Colonic mucosa (tissue), 4 donors: ENCODE measurements around the gene ZNRD2. TPM values are rescaled to one million over a fixed set of nuclear protein-coding genes. Genes with fewer than 3 reads are reported as not detected.
A peak's percentile ranks its signal among the peaks of the same experiment; 100 is the strongest.

Experiments used
- DNase-seq: peaks from one replicate; pipeline ENCODE4 v3.0.0-alpha.2; 2020
- H3K27ac ChIP-seq: fragments of 200-600 bp; one replicate; pipeline ENCODE4 v1.8.0; 2021
- H3K27me3 ChIP-seq: fragments of 200-600 bp; one replicate; pipeline ENCODE4 v1.8.0; 2021
- H3K36me3 ChIP-seq: fragments of 200-600 bp; one replicate; pipeline ENCODE4 v1.8.0; 2021
- H3K4me1 ChIP-seq: fragments of 200-600 bp; one replicate; pipeline ENCODE4 v1.8.0; 2021; ENCODE audit warnings: mild to moderate bottlenecking
- H3K4me3 ChIP-seq: fragments of 200-600 bp; one replicate; pipeline ENCODE4 v1.8.0; 2021
- H3K9ac ChIP-seq, 2 donors: one replicate each; pipeline ENCODE4 v1.7.0; 2013; ENCODE audit warnings: control low read depth in 2 of 2, low read depth in 2 of 2, low read length in 2 of 2
- H3K9me3 ChIP-seq: fragments of 200-600 bp; one replicate; pipeline ENCODE4 v1.8.0; 2021
- CTCF ChIP-seq: fragments of 200-600 bp; IDR thresholded peaks from one replicate; pipeline ENCODE4 v1.8.0; 2022; ENCODE audit warnings: antibody characterized with exemption, mild to moderate bottlenecking
- intact Hi-C: fragments of 100-400 bp; cut with DNase I; formaldehyde crosslinking; loops from one replicate; pipeline ENCODE4 v1.14.1; 2022
- total RNA-seq, 2 donors: library from RNA; stranded (reverse); fragmentation: NEBNext Ultra II Directional in 1 of 2; extraction: Animal tissue kit (Norgen Biotek cat#: 25700) in 1 of 2; gene quantifications; one replicate each; pipeline ENCODE4 v1.2.1, GENCODE V29; 2021
- donor health status: healthy.
- donor health status: DM: no; HTN: no; CAD: no.
- donor health status: DM: no; HTN: no; CAD: no.

Gene ZNRD2
- total RNA-seq, 2 donors from 2014 or later: 16.6 to 30.8 TPM

DNA sequence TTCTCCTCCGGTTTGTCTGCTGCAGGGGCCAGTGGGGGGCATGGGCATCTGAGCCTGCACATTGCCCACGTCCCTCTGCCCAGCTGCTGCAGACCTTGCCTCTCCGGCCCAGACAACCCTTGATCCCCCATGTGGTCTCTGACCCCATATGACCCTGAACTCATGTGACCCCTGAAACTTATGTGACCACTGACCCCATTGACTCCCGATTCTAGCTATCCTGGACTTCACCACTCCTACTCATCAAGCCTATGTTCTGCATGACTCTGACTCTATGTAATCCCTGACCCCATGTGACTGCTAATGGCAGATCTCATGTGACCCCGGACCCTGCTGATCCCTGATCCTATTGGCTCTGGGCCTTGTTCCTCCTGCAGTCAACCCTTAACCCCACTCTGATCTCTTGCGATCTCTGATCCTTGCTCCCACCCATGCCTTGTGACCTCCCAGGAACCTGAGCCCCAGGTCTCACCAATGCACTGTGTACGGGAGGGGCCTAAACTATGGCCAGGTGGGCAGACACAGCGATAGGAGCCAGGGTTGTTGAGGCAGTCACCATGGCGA, 17.8 kb upstream of the ZNRD2 start:
- intact Hi-C loops: no loop called here
- no peak for DNase-seq
- Histone ChIP-seq H3K27me3 (no peaks in the 10 kb centered on the region), H3K9me3 (no peaks in the 10 kb centered on the region), H3K36me3 (no peaks in the 10 kb centered on the region), H3K27ac (no peak overlapping the region), H3K4me3 (no peak overlapping the region), H3K4me1 (peaks cover 22% of the 10 kb centered on the region), H3K9ac (peak overlapping the region in 1 of 2 donors; percentile 23)
- peak; percentile 18 for TF ChIP-seq CTCF

DNA sequence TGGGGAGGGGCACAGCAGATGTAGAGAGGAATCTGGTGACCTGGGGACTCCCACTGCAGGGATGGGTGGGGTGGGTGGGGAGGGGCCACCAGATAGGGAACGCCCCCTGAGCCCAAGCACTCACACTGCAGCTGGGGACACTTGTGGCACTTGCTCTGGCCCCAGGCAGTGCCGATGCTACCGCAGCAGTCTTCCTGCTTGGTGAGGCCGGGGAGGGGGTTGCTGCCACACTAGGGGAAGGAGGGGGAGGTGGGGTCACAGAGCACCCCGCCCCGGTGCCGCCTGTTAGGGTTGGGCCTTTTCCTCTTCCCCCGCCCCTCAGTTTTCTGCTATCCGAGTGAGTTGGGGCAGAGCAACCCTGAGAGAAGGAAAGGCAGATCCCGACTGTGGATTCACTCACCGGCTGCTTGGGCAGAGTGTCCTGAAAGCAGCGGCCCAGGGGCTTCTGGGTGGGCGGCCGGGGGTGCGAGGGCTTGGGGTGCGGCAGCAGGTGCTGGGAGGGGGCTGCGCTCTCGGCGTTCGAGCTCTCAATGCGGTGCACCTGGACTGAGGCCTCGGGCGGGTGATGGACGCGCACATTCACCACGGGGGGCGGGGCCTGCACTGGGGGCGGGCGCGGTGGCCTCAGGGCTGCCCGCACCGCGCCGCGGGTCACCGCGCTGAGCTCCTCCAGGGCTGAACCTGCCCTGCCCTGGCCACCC, 16.8 kb upstream of the ZNRD2 start:
- Histone ChIP-seq H3K36me3 (no peaks in the 10 kb centered on the region), H3K9ac (peak overlapping the region in 1 of 2 donors; percentile 34), H3K27ac (no peak overlapping the region), H3K9me3 (no peaks in the 10 kb centered on the region), H3K27me3 (no peaks in the 10 kb centered on the region), H3K4me3 (no peak overlapping the region), H3K4me1 (peaks cover 23% of the 10 kb centered on the region)
- TF ChIP-seq CTCF: no peak
- peak; percentile 52 for DNase-seq
- intact Hi-C loops: no loop called here

DNA sequence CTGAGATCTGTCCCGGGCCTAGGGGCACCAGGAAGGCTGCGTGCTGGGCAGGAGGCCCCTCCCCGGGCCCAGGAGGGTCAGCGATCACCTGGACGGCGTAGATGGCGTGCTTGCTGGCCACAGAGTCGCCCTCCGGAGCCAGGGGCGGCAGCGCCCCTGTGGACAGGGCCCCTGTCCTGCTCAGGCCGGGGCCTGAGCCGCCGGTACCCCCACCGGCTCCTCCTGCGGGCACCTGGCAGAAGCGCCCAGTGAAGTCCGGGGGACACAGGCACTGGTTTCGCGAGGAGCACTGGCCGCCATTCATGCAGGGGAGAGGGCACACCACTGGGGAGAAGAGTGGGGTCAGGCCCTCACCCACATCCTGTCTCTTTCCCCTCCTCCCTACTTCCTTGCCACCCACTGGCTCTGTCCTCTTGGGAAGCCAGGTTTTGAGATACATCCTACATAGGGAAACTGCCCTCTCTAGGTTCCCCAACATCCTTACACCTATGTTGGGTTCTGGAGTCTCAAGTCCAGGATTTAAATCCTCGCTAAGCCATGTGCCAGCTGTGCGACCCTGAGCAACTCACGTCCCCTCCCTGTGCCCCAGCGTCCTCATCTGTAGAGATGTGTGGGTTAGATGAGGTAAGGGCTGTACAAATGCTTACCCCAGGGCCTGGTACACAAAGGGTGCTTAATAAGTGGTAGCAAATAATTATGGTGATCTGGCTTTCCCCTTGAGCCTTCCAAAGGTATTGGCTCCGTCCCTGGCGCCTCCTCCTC, 16.0 kb upstream of the ZNRD2 start:
- Histone ChIP-seq H3K4me3 (no peak overlapping the region), H3K9ac (peak overlapping the region in 1 of 2 donors; percentile 34), H3K36me3 (no peaks in the 10 kb centered on the region), H3K27ac (no peak overlapping the region), H3K4me1 (peaks cover 30% of the 10 kb centered on the region), H3K9me3 (no peaks in the 10 kb centered on the region), H3K27me3 (no peaks in the 10 kb centered on the region)
- no peak for DNase-seq
- intact Hi-C loops: no loop called here
- no peak for TF ChIP-seq CTCF

- no peak for TF ChIP-seq CTCF
- Histone ChIP-seq H3K9ac (peak overlapping the region in 1 of 2 donors; percentile 35), H3K27me3 (no peaks in the 10 kb centered on the region), H3K36me3 (no peaks in the 10 kb centered on the region), H3K4me1 (peaks cover 35% of the 10 kb centered on the region), H3K4me3 (no peak overlapping the region), H3K27ac (no peak overlapping the region), H3K9me3 (no peaks in the 10 kb centered on the region)
- intact Hi-C loops: no loop called here
- no peak for DNase-seq
Observed at GRCh38 chr11:65554842-65555430, 15.3 kb upstream of the ZNRD2 start.

- H3K27ac ChIP-seq: no peak overlapping the region
- no peak for TF ChIP-seq CTCF
- no peaks in the 10 kb centered on the region for H3K27me3 ChIP-seq
- no peaks in the 10 kb centered on the region for H3K36me3 ChIP-seq
- peak; percentile 46 for DNase-seq
- intact Hi-C loops: no loop called here
- H3K9ac ChIP-seq: peak overlapping the region in 1 of 2 donors; percentile 33
- H3K4me1 ChIP-seq: peaks cover 40% of the 10 kb centered on the region
- no peak overlapping the region for H3K4me3 ChIP-seq
- no peaks in the 10 kb centered on the region for H3K9me3 ChIP-seq
Observed at GRCh38 chr11:65555693-65556231, 14.5 kb upstream of the ZNRD2 start.
